HG03442 (cell line): Measurements from ENCODE around the gene POLE3.
"Not testable (repeated sequence)": the region's sequence is repeated elsewhere in the genome, so short reads cannot be mapped to it uniquely, and the experiment has no call there.

ENCODE experiments used
- ATAC-seq: cut with Tn5 transposase; IDR thresholded peaks from one replicate; pipeline ENCODE4 v1.9.1; 2021; ENCODE audit warnings: mild to moderate bottlenecking, moderate library complexity; ENCODE audit not compliant: unreplicated experiment

Gene POLE3, protein sequence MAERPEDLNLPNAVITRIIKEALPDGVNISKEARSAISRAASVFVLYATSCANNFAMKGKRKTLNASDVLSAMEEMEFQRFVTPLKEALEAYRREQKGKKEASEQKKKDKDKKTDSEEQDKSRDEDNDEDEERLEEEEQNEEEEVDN

DNA sequence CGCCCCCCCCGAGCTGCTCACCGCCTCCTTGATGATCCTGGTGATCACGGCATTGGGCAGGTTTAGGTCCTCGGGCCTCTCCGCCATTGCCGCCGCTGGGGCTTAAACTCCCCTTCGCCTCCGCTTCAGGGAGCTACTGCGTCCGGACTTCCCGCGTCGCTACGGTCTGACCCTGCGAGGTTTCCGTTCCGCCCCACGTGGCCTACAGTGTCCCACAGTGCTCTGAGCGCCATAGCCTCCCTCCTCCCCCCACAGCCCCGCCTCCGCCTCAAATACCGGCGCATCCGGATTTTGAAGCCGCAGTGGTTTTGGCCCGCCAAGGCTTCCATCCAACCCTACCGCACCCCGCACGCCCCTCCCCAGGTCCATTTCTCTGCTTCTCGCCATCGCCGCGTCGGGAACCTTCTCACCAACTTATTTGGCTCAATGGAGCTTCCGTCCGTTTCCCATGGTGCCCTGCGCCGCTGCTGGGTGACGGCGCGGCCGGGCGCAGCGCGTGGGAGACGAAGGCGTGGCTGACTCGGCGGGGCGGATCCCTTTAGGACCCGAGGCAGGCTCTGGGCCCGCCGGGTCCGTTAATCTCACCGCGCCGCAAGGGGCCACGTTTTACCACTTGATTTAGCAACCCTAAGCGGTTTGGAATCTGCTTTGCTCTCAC lies at the start of gene POLE3, which contains the start of gene C9orf43:
Gene POLE3 (minus strand): TSS at position 469 of the 658 bp plus-strand sequence. CDS start 382 bp downstream, at position 87.
Gene C9orf43 (plus strand): TSS at position 541 of the 658 bp plus-strand sequence. CDS start 2,747 bp downstream, outside the sequence.
- peak; percentile 92 for ATAC-seq

DNA sequence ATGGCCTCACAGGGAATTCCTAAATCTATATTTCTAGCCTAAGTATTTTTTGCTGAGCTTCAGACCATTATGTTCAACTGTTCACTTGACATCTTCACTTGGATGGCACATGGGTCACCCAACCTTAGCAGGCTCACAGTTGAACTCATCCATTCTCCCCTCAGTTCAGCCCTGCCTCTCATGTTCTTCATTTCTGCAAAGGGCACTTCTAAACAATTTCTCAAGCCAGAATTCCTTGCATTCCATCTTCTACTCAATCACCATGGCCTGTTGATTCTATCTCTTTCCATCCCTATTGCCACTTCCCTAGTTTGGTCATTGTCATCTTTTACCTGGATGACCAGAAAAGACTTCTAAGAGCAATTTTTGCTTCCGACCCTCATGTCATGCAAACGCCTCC lies 45.8 kb upstream of the POLE3 start:
- no peak for ATAC-seq

DNA sequence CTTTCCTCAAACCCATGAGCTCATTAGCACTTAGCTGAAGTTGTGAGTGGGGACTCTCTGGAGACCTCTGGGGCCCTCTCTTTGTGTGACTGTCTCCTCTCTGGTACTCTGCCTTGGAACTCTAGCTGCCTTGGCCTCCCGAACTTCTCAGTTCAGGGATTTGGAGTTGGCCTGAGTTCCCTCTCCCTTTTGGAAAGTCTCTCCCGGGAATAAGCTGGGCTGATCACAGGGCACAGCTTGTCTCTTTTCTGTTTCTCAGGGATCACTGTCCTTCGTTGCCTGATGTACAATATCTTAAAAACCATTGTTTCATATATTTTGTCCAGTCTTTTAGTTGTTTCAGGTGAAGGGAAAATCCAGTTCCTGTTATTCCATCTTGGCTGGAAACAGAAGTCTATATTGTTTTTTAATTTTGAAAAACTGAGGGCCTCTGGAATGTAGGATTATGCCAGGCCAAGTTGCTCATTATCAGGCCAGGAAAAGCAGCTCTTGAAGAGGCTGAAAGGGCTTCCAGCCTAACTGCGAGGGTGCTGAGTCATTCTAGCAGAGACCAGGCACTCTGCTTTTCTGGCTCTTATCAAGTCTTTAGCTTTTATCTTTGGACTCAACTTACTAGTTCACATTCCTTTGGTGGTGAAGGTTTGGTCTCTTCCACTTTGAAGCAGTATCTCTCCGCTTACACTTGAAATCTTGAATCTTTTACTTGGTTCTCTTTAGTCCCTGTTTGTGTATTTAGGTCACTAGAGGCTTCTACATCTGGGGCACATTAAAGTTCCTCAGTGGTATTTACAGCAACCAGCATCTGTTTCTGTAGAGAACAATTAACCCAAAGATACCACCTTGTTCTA lies 44.7 kb upstream of the POLE3 start:
- ATAC-seq = no peak

DNA sequence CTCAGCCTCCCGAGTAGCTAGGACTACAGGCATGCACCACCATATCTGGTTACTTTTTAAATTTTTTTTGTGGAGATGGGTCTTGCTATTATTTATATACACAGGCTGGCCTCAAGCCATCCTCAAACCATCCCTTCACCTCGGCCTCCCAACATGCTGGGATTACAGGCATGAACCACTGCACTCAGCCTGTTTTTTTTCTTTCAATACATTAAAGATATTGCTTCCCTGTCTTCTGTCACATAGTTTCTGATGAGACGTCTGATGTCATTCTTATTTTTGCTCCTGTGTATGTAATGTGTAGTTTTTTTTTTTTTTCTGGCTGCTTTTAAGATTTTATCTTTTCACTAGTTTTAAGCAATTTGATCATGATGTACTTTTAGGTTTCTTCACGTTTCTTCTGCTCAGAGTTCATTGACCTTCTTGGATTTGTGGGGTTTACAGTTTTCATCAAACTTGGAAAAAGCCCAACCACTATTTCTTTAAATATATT lies 41.7 kb upstream of the POLE3 start:
- no peak for ATAC-seq

DNA sequence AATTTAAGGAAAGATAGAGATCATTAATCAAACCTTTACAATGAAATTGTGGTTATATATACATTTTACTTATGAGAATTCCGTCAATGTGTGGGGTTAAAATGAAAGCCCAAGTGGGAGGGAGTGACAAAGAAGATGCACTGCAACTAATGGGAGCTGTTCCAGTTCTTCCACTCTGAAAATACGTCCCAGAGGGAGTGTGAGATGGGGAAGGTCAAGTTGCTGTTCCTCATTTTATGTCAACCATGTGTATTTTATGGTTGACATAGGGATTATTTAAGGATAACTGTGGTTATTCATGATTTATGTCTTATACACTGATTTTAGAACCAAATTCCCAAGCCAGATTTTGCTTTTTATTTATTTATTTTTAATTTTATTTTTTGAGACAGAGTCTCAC lies 38.9 kb upstream of the POLE3 start:
- ATAC-seq = no peak

DNA sequence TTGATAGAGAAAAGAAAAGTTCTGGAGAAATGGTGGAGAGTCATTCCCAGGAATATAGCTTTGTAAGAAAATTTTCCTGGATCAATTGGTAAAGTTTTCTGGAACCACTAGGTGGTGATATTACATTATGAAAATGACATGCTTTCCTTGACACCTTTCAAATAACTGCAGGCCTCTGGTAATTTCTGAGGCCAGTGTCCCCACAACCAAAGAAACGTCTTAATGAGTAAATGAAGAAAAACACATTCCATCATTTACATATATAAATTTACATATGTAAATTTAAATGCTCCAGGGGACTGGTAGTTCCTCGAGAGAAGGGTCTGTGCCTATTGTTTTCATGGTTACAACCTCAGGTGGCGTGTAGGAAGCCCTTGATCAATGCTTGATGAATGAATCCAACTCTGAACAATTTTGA lies 35.9 kb upstream of the POLE3 start:
- ATAC-seq = no peak

DNA sequence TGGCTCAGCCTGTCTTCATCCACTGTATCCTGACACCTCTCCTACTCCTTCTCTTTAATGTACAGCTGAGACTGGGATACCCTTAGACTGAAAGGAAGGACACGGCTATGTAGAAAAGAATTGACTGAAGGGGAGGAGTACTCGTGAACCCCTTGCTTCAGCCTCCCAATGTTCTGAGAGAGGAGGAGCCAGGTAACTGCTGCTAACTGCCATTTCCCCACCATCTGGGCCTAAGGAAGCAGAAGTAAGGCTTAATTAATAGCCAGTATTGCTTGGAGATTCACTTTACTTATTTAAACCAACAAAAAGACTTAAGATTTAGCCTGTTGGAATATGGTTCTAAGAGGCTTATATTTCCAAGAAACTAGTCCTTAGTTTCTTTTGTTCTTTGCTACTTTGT lies 34.3 kb upstream of the POLE3 start:
- no peak for ATAC-seq

DNA sequence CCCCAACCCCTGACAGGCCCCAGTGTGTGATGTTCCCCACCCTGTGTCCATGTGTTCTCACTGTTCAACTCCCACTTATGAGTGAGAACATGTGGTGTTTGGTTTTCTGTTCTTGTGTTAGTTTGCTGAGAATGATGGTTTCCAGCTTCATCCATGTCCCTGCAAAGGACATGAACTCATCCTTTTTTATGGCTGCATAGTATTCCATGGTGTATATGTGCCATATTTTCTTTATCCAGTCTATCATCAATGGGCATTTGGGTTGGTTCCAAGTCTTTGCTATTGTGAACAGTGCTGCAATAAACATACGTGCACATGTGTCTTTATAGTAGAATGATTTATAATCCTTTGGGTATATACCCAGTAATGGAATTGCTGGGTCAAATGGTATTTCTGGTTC lies 27.2 kb upstream of the POLE3 start:
- ATAC-seq = not testable (repeated sequence)

DNA sequence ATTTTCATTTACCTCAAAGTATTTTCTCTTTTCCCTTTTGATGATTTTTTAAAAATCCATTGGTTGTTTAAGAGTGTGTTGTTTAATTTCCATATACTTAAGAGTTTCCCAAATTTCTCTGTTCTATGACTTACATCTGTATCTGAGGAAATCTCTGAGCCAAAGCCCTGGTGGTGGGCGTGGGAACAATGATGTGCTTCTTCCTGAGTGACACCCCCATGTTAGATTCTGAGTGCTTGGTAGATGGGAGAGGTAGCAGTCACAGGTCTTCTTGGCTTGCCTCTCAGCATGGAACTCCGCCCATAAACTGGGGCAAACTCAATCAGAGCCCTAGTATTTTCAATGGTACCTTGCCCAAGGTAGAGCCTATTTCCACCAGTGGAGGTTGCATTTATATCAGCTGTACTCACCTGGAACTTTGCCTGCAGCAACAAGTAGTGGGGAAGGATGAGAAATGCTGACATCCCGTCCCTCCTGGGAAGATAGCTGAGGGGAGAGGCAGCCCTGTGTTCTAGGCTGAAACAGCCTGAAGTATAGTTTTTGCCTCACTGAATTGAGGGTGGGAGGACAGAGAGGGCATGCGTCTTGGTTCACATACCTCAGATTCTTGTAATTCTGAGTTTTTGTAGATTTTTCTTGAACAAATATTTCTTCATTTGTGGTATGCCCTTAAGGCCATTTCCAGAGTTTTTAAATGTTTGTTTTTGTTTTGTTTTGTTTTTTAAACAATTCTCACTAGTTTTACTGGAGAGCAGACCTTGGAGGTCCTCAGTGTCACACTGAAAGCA lies 26.4 kb upstream of the POLE3 start:
- no peak for ATAC-seq

DNA sequence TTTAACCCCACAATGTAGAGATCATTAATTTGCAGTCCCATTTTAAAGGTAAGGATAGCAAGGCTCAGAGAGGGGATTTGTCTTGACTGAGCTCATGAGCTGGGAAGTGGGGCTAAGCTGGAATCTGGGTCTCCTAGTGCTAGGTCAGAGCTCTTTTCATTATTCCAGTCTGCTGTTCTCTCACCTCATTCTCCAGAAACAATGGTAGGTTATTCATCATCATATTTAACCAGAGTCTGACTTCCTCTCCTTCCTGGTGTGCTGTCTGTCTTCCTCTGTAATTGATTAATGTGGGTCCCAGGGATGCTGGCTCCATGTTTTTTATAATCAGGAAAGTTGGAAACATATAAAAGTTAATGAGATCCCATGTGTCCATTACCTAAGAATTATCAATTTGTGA lies 20.7 kb upstream of the POLE3 start:
- ATAC-seq = no peak

DNA sequence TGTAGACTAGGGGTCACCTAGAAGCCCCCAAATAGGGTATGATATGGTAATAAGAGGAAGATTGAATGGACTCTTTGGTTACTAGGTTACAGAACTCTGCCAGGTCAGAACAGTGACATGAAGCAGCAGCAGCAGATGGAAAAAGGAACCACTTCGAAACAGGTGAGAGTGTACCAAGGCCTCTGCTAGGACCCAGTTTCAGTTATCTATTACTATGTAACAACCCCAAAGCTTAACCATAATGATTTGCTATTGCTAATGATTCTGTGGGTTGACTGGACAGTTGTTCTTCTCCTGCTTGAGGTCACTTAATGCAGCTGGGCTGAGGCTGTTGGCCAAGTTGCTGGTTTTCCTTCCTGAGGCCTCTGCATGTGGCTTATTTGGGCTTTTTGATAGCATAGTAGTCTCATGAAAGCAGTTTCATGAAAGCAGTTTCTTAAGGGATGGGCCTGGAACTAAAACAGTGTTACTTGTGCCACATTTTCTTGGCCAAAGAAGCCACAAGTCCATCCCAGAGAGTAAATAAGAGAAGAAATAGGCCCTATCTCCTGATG lies 17.7 kb upstream of the POLE3 start:
- no peak for ATAC-seq

DNA sequence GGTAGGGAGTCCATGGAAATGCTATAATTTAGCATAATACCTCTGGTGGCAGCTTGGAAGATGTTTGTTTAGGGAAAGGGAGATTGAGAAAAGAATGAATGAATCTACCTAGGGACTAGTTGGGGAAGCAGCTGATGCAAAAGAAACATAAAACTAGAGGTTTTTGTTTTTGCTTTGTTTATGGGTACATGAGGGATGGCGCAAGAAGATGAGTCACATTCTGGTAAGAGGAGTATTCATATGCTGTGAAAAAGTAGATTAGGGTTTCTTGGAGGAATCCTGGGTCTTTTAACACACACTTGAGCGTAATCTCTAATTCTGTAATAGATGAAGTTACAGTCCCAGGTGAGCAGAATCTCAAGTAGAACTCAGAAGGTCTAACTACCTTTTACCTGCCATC lies 17.2 kb upstream of the POLE3 start:
- ATAC-seq = no peak

DNA sequence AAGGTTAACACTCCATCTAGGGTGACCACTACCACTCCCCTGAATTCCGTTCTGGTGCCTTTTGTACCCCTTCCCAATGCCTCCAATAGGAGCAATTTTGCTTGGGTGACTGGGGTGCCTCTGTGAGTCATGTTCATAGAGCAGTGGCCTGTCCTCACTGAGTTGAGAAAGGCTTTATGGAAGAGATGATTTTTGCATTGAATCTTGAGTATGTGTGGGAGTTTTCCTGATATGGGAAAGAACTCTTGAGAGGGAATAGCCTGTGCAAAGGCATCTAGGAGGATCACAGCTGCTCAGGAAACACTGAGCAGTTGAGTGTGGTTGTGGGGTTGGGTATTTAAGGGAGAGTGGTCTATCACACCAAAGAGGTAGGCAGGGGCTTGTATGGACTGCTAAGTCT lies 16.2 kb upstream of the POLE3 start:
- no peak for ATAC-seq

DNA sequence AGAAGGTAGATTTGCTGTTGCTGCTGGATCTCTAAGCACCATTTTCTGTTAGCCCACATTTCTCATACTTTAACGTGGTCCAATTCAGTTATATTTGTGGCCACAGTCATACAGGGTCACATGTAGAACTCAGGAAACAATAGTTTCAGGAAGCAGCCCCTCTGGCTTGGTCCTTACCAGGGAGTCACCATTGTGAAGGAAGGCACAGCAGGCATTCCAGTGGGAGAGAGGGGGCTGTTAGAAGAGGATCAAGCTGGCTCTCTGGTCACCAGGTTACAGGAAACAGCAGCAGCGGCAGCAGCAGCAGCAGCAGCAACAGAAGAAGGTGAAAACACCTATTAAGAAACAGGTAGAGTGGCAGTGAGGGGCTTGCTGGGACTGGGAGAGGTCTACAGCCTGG lies 14.6 kb upstream of the POLE3 start:
- no peak for ATAC-seq

DNA sequence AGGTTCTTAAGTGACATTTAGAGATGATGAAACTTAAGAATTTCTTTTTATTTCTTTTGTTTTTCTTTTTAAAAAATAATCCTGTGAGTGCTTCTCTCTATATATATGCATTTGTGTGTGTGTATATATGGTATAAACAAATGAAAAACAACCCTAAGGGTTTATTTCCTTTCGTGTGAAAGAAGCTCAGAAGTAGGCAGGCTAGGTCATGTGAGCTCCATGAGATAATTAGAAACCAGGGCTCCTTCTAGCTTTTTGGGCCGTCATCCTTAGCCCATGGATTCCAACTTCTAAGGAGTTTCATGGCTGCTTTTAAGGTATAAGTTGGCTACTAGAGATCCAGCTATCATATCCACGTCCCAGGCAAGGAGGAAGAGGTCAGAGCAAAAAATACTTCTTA lies 11.3 kb upstream of the POLE3 start:
- no peak for ATAC-seq

DNA sequence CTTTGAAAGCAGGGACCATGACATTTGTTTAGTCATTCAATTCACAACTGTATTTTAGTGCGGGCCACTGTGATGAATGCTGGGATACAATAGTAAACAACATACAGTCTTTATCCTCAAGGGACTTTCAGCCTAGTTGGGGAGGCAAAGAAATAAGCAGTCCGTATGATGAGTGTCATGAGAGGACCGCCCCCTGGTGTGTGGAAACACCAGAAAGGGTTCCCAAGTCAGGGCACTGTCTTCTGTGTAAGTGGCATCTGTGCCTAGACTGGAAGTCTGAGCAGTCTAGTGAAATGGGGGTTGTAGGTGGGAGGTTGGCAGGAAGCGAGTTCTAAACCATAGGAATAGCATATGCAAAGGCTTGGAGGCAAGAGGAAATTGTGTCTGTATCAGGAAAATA lies 6.9 kb upstream of the POLE3 start:
- ATAC-seq = no peak

DNA sequence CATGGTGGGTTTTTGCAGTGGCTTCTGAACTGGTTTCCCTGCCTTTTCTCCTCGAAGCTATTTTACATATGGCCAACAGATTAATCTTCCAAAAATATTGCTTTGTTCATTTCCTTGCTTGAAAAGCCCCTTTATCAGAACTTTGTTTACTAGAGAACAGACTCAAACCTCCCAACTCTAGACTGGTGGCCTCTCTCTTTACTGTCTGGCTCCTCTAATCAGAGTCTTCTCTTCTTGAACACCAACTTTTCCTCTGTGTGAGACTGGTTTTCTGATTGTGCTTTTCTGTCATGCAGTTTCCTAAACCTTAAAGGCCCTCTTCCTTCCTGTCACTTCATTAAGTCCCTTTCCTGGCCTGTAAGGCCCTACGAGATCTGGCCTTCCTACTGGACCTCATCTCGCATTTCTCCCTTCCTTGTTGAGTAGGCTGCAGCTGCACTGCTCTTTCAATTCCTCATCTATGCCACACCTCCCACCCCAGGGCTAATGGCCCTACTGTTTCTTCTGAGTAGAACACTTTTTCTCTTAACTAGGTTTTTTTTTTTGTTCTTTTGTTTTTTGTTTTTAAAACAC lies 5.8 kb upstream of the POLE3 start:
- peak; percentile 94 for ATAC-seq

DNA sequence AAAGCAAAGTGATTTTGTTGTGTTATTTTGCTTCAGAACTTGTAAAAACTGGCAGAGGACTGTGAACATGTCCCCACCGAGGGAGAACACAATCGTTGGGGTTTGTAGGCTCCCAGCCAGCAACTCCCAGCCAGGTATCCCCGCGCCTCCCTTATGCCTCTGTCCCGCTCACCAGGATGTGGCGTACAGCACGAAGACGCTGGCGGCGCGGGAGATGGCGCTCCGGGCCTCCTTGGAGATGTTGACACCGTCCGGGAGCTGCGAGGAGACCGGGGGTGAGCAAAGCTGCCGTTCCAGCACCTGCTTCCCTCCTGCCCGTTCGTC lies 630 bp downstream of the POLE3 start:
- no peak for ATAC-seq

DNA sequence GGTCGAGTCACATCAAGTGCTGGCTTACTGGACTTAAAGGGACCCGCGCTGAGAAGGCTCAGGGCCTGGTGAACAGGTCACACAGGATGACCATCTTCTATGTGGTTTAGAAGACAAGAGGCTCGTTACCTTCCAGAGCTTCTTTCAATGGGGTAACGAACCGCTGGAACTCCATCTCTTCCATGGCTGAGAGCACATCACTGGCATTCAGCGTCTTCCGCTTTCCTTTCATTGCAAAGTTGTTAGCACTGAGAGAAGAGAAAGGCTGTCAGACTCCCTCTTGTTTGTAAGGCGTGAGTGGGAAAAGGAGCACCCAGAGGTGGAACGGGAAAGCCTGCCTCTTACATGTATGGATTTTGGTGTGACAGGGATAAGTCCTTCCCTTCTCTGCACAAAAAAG lies 994 bp downstream of the POLE3 start:
- no peak for ATAC-seq

DNA sequence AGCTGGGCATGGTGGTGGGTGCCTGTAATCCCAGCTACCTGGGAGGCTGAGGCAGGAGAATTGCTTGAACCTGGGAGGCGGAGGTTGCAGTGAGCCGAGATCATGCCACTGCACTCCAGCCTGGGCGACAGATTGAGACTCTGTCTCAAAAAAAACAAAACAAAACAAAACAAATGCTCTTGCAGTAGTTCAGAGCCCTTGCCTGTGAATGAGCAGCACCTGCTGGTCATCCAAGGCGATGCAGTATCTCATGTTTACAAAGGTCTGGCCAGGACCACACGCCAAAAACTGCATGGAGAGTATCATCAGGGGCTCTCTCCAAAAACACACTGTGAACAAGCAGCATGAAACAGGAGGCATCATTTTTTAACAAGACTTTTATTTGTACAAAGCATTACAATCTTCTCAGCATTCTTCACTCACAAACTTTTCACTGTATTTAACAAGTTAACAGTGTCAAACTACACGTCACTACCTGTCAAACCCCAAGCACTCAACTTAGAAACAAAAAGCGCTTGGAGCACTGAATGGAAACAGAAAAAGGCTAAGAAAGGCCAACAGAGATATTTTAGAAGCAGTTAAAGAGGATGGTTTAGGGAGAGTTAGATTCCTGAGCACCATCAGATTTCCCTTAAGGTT lies 3.5 kb downstream of the POLE3 start:
- ATAC-seq = not testable (repeated sequence)
